ENCODE data around the gene PRMT2.
"Not testable (repeated sequence)": the region's sequence is repeated elsewhere in the genome, so short reads cannot be mapped to it uniquely, and the experiment has no call there.

Gene PRMT2

DNA sequence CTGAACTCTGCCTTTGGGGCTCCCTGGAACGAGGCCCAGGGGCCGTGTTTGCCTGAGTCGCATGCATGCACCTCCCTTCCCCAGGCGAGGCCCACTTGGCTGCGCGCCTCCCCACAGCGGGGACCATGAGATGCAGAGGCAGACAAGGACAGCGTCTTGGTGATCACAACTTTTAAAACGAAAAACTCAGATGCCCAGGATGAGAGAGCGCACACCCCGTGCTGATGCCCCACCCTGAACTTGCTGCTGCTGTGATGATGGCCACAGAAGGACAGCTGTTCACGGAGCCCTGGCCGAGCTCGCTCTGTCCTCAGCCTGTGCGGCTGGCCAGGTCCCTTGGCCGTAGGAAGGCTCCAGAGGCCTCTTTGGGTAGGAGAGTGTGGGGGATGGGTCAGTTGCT, 11.4 kb upstream of the PRMT2 start:
- Histone ChIP-seq H3K4me3 (replicated peaks; ENCODE audit: low read depth, low read length) (no peak overlapping the region), H3K27me3 (replicated peaks; ENCODE audit: control insufficient read depth, insufficient read depth, low read length) (peaks cover 1% of the 10 kb centered on the region), H3K36me3 (ENCODE audit: control insufficient read depth, insufficient read depth, low read length) (no peaks in the 10 kb centered on the region)
- TF ChIP-seq, protein P1, sequence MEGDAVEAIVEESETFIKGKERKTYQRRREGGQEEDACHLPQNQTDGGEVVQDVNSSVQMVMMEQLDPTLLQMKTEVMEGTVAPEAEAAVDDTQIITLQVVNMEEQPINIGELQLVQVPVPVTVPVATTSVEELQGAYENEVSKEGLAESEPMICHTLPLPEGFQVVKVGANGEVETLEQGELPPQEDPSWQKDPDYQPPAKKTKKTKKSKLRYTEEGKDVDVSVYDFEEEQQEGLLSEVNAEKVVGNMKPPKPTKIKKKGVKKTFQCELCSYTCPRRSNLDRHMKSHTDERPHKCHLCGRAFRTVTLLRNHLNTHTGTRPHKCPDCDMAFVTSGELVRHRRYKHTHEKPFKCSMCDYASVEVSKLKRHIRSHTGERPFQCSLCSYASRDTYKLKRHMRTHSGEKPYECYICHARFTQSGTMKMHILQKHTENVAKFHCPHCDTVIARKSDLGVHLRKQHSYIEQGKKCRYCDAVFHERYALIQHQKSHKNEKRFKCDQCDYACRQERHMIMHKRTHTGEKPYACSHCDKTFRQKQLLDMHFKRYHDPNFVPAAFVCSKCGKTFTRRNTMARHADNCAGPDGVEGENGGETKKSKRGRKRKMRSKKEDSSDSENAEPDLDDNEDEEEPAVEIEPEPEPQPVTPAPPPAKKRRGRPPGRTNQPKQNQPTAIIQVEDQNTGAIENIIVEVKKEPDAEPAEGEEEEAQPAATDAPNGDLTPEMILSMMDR (IDR thresholded peaks at IDR 0.05; ENCODE audit: insufficient read depth, low read length, poor library complexity, severe bottlenecking), result no peak
- DNase-seq (ENCODE audit: extremely low read depth, insufficient read length), result no peak

DNA sequence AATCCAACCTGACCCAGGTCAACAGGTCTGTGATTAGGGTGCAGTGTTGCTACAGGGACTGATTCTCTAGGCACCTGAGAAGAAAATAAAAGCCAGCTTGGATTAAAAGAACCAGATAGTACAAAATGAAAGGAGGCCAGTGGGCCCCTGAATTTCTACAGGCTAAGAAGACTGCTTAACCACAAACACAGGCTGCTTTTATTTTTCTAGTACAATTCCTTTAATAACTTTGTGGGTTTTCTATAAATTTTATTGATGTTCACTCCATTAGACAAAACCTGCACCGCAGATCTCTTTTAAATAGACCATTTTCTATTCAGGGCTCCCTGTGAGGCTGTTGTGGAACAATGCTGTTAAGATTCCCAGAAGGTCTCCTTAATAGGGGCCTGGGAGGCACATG, 9.7 kb upstream of the PRMT2 start:
- TF ChIP-seq, protein P1 (IDR thresholded peaks at IDR 0.05; ENCODE audit: insufficient read depth, low read length, poor library complexity, severe bottlenecking), result no peak
- Histone ChIP-seq H3K27me3 (replicated peaks; ENCODE audit: control insufficient read depth, insufficient read depth, low read length) (peaks cover 1% of the 10 kb centered on the region), H3K36me3 (ENCODE audit: control insufficient read depth, insufficient read depth, low read length) (no peaks in the 10 kb centered on the region), H3K4me3 (replicated peaks; ENCODE audit: low read depth, low read length) (no peak overlapping the region)
- DNase-seq (ENCODE audit: extremely low read depth, insufficient read length), result no peak

DNA sequence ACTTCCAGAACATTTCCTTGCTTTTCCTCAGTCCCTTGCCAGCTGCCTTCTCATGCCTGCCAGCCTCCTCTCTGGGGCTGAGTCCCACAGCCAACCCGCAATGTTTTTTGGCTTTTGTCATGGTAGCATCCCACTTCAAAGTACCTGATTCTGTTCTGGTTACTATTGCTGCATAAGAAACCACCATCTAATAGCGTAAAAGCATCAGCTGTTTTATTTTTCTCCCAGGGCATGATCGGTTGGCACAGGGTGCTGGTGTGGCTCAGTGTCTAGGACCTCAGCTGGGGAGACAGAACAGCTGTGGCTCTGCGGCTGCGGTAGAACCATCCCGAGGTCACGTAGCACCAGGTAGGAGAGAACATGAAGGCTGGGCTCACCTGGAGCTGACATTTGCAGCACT, 8.9 kb upstream of the PRMT2 start:
- Histone ChIP-seq H3K36me3 (ENCODE audit: control insufficient read depth, insufficient read depth, low read length) (no peaks in the 10 kb centered on the region), H3K27me3 (replicated peaks; ENCODE audit: control insufficient read depth, insufficient read depth, low read length) (peaks cover 1% of the 10 kb centered on the region), H3K4me3 (replicated peaks; ENCODE audit: low read depth, low read length) (no peak overlapping the region)
- DNase-seq (ENCODE audit: extremely low read depth, insufficient read length), result no peak
- TF ChIP-seq, protein P1 (IDR thresholded peaks at IDR 0.05; ENCODE audit: insufficient read depth, low read length, poor library complexity, severe bottlenecking), result no peak

DNA sequence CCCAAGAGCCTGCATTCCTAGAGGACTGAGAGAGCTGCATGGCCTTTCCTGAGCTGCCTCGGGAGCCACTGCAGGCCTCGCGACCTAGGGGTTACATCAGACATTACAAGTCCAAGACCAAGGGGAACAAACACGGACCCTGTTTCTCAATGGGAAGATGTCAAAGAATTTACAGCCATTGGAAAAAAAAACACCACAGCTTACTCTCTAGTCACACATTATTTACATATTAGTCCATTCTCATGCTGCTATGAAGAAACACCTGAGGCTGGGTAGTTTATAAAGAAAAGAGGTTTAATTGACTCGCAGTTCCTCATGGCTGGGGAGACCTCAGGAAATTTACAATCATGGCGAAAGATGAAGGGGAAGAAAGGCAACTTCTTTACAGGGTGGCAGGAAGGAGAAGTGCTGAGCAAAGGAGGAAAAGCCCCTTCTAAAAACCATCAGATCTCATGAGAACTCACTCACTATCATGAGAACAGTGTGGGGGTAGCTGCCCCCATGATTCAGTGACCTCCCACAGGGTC, 8.4 kb upstream of the PRMT2 start:
- TF ChIP-seq, protein P1 (IDR thresholded peaks at IDR 0.05; ENCODE audit: insufficient read depth, low read length, poor library complexity, severe bottlenecking), result no peak
- H3K27me3 ChIP-seq (replicated peaks; ENCODE audit: control insufficient read depth, insufficient read depth, low read length), result peaks cover 1% of the 10 kb centered on the region
- DNase-seq (ENCODE audit: extremely low read depth, insufficient read length), result no peak
- no peaks in the 10 kb centered on the region for H3K36me3 ChIP-seq (ENCODE audit: control insufficient read depth, insufficient read depth, low read length)
- H3K4me3 ChIP-seq (replicated peaks; ENCODE audit: low read depth, low read length), result no peak overlapping the region

DNA sequence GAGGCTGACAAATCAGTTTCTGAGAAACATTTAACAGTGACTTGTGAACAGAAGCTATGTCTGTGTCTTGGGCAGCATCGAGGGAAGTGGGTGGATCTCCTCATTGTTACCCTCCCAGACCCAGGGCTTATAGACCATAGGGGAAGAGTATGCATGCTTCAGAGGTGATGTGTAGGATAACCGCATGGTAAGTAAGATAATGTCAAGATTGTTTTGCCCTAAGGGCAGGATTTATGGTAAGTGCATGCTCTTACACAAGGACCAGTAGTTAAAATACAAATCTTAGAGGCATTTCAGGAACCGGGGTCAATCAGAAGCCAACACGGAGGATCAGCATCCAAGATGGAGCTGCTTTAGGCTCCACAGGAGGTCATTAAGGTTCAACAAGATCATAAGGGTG, 7.7 kb upstream of the PRMT2 start:
- Histone ChIP-seq H3K36me3 (ENCODE audit: control insufficient read depth, insufficient read depth, low read length) (no peaks in the 10 kb centered on the region), H3K4me3 (replicated peaks; ENCODE audit: low read depth, low read length) (no peak overlapping the region), H3K27me3 (replicated peaks; ENCODE audit: control insufficient read depth, insufficient read depth, low read length) (peaks cover 1% of the 10 kb centered on the region)
- TF ChIP-seq, protein P1 (IDR thresholded peaks at IDR 0.05; ENCODE audit: insufficient read depth, low read length, poor library complexity, severe bottlenecking), result no peak
- DNase-seq (ENCODE audit: extremely low read depth, insufficient read length), result no peak

DNA sequence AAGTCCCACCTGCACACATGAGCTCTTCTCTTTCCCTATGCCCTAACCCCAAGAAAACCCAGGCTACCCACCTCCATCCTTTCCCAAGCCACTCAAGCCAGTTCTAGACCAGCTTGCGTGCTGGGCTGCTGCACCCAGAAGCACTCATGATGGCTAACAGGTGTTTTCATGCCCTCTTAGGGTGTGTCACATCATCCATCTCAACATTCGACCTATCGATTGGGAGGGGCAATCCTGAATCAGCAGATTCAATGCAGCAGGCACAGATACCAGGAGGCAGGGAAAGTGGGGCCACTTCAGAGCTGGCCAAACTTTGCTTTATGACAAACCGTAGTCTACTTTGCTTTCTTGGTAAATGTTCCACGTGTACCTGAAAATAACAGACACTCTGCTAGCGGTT, 6.6 kb upstream of the PRMT2 start:
- no peak overlapping the region for H3K4me3 ChIP-seq (replicated peaks; ENCODE audit: low read depth, low read length)
- DNase-seq (ENCODE audit: extremely low read depth, insufficient read length), result no peak
- TF ChIP-seq, protein P1 (IDR thresholded peaks at IDR 0.05; ENCODE audit: insufficient read depth, low read length, poor library complexity, severe bottlenecking), result no peak

DNA sequence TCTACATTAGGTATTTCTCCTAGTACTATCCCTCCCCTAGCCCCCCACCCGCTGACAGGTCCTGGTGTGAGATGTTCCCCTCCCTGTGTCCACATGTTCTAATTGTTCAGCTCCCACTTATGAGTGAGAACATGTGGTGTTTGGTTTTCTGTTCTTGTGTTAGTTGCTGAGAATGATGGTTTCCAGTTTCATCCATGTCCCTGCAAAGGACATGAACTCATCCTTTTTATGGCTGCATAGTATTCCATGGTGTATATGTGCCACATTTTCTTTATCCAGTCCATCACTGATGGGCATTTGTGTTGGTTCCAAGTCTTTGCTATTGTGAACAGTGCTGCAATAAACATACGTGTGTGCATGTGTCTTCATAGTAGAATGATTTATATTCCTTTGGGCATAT, 4.6 kb upstream of the PRMT2 start:
- H3K36me3 ChIP-seq (ENCODE audit: control insufficient read depth, insufficient read depth, low read length); H3K4me3 ChIP-seq (replicated peaks; ENCODE audit: low read depth, low read length); DNase-seq (ENCODE audit: extremely low read depth, insufficient read length); H3K27me3 ChIP-seq (replicated peaks; ENCODE audit: control insufficient read depth, insufficient read depth, low read length): not testable (repeated sequence)

More for the DNA sequence above, 6.6 kb upstream of the PRMT2 start:
- Histone ChIP-seq H3K27me3 (replicated peaks; ENCODE audit: control insufficient read depth, insufficient read depth, low read length) (peaks cover 1% of the 10 kb centered on the region), H3K36me3 (ENCODE audit: control insufficient read depth, insufficient read depth, low read length) (no peaks in the 10 kb centered on the region)
